Suprapubic skin (tissue), 3 donors: ENCODE results near the gene FAM120B.

Experiments used
- EP300 ChIP-seq: sonication (generic); formaldehyde crosslinking; IDR thresholded peaks from one replicate; pipeline ENCODE4 v1.6.1; 2017; ENCODE audit warnings: antibody characterized with exemption
- POLR2A ChIP-seq, 2 donors: fragments of 450-650 bp; IDR thresholded peaks; one replicate each; pipeline ENCODE4 v1.6.1; 2017; ENCODE audit warnings: antibody characterized with exemption in 2 of 2, mild to moderate bottlenecking in 2 of 2, moderate library complexity in 2 of 2
- TF ChIP-seq, protein P1 (sequence below), 2 donors: fragments of 200-600 bp in 1 of 2; fragments of 450-650 bp in 1 of 2; sonication (generic) in 1 of 2; IDR thresholded peaks; one replicate each; pipeline ENCODE4 v1.5.1; 2016 to 2019; ENCODE audit warnings: antibody characterized with exemption in 2 of 2, mild to moderate bottlenecking in 1 of 2, moderate library complexity in 1 of 2

DNA sequence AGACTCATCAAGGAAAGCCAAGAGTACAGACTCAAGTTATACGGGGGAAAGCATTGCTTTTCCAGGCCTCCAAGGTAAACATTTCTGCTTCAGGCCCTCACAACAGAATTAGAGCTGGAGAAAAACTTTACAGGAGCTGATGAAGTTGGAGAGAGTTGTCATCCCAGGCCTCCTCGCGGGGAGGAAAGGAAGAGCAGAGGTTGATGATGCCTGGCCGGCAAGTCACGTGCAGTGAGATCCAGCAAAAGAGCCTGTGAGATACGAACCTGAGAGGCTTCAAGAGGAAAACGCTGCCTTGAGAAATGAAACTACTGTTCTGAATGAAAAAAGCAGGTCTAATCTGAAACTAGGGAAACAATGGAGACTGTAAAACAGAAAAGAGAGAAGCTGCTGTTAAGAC is 122.9 kb downstream of the FAM120B start:
- TF ChIP-seq, protein P1, sequence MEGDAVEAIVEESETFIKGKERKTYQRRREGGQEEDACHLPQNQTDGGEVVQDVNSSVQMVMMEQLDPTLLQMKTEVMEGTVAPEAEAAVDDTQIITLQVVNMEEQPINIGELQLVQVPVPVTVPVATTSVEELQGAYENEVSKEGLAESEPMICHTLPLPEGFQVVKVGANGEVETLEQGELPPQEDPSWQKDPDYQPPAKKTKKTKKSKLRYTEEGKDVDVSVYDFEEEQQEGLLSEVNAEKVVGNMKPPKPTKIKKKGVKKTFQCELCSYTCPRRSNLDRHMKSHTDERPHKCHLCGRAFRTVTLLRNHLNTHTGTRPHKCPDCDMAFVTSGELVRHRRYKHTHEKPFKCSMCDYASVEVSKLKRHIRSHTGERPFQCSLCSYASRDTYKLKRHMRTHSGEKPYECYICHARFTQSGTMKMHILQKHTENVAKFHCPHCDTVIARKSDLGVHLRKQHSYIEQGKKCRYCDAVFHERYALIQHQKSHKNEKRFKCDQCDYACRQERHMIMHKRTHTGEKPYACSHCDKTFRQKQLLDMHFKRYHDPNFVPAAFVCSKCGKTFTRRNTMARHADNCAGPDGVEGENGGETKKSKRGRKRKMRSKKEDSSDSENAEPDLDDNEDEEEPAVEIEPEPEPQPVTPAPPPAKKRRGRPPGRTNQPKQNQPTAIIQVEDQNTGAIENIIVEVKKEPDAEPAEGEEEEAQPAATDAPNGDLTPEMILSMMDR (IDR thresholded peaks at IDR 0.05), result no peak
- TF ChIP-seq POLR2A (IDR thresholded peaks at IDR 0.05), result no peak
- no peak for TF ChIP-seq EP300
